Measurements from ENCODE around the gene CD96.

Gene CD96

DNA sequence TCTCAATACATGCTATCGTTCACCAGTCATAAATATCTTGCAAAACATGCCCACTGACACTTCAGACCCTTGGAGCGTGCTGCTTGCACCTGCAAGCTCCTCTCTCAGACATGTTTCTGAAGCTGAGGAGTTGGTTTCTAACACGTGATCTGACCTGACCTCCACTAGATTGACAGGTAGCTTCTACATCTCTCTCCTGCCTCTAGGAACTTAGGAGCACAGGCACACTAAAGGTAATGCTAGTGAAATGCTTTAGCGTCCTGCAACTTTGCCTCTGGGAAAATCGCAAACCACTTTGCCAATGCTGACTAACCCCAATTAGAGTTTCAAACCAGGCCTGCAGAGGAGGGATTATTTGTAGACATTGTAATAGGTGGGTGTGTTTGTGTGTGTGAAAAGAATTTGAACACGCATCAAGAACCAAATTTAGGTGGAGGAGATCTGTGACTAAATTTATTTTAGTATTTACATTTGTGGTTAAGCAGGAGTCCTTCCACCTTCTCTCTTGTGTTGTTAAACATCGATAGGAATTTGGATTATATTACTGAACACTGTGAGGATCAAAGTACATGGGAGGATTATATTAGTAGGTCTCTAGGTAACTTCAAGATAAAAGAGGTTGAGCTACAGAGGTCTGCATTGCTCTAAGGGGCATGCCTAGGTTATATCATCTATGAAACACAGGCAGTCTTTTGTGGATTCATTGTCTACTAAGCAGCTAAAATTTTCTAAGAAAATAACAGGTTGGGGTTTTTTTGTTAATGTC is 139.8 kb downstream of the CD96 start:
- DNase-seq = no peak

DNA sequence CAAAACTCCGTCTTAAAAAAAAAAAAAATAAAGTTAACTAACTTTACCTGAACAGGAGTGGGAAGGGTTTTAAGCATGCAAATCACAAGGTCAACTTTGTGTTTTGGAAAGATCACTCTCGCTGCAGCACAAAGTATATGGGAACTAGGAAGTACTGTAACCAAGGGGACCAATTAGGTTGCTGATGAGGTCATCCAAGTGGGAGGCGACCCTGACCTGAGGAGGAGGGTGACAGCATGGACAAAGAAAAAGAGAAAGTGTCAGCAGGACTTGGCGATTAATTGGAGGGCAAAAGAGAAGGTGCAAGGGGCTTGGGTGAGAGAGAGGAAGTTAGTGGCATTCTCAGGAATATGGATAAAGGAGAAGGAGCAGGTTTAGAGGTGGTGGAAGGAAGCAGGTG is 142.6 kb downstream of the CD96 start:
- DNase-seq = no peak

DNA sequence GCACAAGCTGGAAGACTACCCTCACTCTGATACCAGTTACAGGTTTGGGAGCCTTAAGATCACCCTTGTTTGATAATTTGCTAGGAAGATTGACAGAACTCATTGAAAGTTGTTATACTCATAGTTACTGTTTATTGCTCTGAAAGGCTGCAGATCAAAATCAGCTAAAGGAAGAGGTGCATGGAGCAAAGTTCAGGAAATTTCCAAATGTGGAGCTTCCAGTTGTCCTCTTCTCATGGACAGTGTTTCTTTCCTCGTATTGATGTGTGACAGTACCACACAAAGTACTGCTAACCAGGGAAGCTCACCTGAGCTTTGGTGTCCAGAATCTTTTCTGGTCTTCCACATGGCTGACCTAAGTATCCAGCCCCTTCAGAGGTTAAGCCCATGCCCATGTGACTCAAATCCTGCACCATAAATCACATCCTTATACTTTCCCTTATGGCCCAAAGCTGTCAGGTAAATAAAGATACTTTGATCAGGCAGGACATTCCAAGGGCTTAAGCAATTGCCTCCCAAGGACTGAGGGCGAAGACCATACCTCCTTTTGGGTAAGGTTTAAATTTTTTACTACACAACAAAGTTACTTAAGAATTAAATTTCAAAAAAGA is 146.3 kb downstream of the CD96 start:
- no peak for DNase-seq

DNA sequence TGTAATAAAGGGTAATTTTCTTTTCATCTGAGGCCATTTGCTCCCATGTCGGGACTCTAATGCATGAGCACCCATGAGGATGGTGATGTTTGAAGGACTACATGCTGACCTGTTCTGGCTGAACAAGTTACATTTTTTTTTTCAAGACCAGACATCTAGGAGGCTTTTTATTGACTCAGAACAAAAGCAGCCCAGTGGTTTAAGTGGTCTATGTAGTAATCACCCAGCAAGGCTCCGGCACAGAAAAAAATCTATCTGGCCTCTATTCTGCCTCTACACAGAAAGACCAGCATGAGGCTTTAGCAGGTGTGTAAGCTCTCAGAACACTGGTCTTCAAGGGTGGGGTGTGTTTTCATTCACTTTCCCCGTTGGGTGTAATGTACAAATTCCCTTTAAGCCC is 148.2 kb downstream of the CD96 start:
- DNase-seq = peak; percentile 24

DNA sequence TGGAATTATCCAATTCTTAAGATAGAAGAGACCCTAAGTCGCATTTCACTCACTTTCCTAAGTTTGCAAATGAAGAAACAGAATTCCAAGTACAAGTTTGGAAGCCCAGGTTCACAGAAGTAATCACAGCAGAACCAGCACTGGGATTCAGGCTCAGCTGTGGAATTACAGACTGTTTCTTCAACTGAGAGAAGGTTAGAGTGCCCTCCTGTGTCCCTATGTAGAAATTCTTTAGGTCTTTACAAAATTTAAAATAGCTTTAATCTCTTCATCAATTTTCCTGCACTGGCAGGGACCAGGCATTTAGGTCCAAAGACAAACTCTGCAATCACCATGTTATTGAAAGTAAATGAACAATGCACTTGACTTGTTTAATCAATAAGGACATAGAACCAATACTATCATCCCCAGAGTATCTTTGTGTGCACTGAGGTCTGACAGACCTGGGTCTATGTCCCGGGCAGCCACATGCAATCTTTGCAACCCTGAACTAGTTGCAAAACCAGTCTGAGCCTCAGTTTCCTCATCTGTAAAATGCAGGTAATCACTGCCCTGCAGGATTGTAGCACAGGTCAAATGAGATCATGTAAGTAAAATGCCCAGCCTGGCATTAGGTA is 149.4 kb downstream of the CD96 start:
- peak; percentile 39 for DNase-seq

DNA sequence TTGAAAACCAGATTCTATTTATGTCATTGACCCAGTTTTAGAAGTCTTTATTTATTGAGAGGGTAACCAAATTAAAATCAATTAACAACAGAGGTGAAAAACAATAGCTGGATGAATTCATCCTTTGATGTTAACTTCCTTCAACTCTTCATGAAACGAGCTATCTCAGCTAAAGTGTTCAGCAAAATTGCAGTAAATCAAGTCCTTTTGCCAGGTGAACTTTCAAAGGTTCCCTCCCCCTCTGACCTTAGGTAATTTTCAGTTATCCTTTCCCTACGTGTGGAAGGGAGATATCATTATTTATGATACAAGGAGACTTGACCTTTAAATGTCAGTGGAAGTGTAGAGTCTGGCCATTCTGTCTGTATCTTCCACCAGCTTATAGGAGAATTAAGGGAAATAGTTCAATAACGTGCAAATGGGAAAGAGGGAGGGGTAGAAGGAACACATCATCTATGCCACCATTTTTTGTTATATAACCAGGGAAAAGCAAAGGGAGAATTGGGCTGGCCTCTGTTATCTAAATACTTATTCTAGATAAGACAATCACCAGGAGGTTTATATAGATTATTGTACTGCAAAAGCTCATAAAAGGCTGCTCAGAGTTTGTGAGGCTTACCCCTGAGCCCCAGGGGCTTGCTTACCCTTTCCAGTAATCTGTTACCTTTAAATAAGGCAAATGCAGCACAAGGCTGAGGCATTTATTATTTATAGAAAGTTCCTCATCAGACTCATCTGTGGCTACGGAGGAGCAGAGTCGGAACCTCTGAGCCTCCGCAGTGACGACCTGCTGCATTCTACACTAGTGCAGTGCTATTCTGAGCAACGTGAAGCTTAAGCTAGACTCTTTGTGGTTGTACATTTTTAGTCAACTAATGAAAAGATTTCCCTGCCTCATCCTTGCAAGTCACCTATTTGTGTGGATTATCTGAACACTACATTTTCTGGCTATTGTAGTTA is 150.9 kb downstream of the CD96 start:
- DNase-seq = no peak

DNA sequence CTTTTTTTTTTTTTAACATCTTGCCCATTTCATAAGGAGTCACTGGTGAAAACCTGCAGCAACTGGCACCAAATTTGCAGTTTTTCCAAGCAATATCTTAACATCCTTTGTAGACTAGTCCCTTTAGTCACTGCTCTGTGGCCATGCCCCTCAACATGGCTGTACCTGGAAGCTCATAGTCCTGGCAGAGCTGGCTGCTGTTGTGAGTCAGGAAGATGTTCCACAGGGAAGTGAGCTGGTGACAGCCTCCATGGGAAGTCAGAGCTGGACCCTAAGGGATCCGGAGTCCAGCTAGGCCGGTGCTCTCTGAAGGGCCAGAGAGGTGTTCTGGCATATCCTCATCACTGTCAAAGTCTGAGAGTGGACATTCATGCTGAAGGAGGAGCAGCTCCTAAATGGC is 152.5 kb downstream of the CD96 start:
- no peak for DNase-seq

DNA sequence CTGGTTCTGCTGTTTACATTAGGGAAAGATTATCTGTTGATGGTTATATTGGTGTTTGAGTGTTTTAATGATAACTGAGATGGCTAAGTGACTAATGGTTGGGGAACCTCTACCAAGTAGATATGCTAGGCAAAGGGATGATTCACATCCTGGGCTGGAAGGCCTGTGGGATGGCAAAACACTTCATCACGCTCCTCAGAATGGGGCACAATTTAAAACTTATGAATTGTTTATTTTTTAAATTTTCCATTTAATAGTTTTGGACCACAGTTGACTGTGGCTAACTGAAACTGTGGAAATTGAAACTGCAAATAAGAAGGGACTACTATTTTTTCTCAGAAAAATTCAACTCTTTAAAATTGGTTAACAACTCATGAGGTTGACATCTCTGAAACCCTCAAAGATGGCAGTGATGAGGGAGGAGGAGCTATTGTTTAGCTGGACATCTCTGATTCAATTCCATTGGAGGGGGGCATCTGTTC is 153.7 kb downstream of the CD96 start:
- DNase-seq = no peak

DNA sequence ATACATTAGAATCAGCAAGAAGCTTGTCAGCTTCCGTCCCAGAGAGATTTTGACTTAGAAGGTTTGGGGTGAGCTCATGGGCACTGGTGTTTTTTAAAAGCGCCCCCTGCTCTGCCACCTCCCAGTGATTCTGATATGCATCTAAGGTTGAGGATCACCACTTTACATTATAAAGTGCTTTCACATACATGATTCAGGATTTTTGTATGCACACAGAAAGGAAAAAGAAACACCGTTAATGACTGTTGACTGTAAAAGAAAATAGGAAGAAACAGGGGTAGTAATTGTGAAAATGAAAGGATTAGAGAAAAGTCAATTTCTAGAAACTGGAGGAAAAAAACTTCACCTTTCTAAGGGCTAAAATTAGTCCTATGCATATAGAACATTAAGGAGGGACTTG is 158.1 kb downstream of the CD96 start:
- no peak for DNase-seq

DNA sequence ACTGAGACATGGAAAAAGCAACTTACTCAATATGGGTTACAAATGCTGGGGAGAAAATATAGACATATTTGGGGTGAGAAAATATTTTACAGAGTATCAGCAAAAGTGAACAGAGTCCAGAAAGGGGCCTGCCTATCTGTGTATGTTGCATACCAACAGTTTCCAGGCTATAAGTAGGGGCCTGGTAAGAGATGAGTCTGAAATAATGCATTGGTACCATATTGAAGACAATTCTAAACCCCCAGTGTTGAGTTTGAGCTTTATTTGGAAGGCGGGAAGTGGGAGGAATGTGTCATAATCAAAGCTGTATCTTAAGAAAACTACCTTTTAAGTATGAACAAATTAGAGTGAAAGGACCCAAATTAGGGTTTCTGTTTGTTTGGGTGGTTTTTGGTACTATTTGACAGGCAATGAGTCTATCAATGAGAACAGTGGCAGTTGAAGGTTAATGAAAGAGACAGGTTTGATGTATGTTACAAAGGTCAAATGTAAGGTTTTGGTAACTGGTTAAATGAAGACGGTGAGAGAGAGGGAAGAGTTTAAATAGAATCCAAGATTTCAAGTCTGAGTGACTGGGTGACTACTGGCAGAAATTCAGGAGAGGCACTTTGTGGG is 159.4 kb downstream of the CD96 start:
- no peak for DNase-seq

All from NCI-H1092 (cell line).